Measurements from ENCODE around the gene TIGIT.
"Not testable (repeated sequence)": the region's sequence is repeated elsewhere in the genome, so short reads cannot be mapped to it uniquely, and the experiment has no call there.

Gene TIGIT

GRCh38 chr3:114293838-114294535, at the start of gene TIGIT:
Gene TIGIT, plus strand, starts transcription at chr3:114294028. Its CDS starts 34 bp downstream, at chr3:114294062.
- DNase-seq (ENCODE audit: low spot score): no peak

DNA sequence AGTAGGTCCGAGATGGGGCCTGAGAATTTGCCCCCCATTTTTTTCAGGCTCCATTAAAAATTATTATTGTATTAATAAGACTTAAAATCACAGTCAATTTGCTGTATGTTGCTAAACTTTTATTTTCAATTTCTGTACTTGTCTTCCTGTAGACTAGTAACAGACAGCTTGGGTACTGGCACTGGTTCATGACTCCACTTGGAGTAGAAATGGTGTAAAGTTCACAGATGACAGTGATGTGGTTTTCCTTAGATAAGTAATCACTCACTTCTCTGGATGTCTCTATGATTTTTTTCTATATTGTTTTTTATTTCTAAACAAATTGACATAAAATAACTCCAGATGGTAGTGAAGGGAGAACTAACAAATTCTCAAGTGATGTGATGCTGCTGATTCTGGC, 40.9 kb upstream of the TIGIT start:
- DNase-seq (ENCODE audit: low spot score): no peak

DNA sequence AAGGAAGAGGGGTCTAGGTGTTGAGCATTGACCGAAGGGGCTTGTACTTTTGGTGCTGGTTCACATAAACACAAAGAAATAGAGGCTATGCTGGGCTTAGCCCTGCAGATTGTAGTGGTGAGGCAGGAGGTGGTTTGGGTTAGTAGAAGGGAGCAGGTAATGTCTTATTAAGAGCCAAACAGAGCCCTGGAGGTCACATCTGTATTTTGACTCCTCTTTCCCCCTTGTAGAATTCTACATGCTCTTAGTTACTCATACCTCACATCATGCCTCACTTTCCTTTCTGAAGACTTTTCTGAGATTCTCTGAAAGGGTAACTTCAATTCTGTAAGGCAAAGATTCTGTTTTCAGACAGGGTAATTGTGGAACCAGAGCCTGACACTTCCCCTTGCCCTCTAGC, 40.3 kb upstream of the TIGIT start:
- no peak for DNase-seq (ENCODE audit: low spot score)

- DNase-seq (ENCODE audit: low spot score): no peak
Measured at GRCh38 chr3:114259566-114259965, 34.3 kb upstream of the TIGIT start.

- DNase-seq (ENCODE audit: low spot score): no peak
Measured at GRCh38 chr3:114260152-114260551, 33.7 kb upstream of the TIGIT start.

DNA sequence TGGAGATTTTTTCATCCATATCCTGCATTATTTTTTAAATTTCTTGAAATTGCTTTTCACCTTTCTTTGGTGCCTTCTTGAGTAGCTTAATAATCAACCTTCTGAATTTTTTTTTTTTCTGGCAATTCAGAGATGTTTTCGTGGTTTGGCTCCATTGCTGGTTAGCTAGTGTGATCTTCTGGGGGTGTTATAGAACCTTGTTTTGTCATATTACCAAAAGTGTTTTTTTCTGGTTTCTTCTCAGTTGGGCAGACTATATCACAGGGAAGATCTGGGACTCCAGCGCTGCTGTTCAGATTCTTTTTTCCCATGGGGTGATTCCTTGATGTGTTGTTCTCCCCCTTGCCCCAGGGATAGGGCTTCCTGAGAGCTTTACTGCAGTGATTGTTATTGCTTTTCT, 23.8 kb upstream of the TIGIT start:
- no peak for DNase-seq (ENCODE audit: low spot score)

- DNase-seq (ENCODE audit: low spot score): no peak
Measured at GRCh38 chr3:114272271-114272670, 21.6 kb upstream of the TIGIT start.

DNA sequence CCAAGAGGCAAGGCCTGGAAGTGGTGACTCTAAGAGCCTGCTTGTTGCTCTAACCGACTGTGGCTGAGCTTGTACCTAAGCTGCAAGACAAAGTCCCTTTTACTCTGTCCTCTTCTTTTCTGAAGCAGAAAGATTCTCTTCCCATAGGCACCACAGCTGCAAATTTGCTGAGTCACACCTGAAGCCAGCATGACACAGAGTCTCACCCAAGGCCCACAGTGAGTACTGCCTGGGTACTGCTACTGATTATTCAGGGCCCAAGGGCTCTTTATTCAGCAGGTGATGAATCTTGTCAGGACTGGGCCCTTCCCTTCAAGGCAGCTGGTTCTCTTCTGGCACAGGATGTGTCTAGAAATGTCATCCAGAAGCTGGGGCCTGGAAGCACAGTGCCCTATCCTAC, 18.9 kb upstream of the TIGIT start:
- DNase-seq (ENCODE audit: low spot score): no peak

DNA sequence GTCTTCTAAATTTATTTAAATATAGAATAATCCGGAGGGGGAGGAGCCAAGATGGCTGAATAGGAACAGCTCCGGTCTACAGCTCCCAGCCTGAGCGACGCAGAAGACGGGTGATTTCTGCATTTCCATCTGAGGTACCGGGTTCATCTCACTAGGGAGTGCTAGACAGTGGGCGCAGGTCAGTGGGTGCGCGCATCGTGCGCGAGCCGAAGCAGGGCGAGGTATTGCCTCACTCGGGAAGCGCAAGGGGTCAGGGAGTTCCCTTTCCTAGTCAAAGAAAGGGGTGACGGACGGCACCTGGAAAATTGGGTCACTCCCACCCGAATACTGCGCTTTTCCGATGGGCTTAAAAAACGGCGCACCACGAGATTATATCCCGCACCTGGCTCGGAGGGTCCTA, 17.0 kb upstream of the TIGIT start:
- DNase-seq (ENCODE audit: low spot score): not testable (repeated sequence)

GRCh38 chr3:114284644-114285043, 9.2 kb upstream of the TIGIT start:
- no peak for DNase-seq (ENCODE audit: low spot score)

GRCh38 chr3:114285648-114286230, 8.1 kb upstream of the TIGIT start:
- no peak for DNase-seq (ENCODE audit: low spot score)

- no peak for DNase-seq (ENCODE audit: low spot score)
Measured at GRCh38 chr3:114286266-114286665, 7.6 kb upstream of the TIGIT start.

GRCh38 chr3:114290911-114291901, 2.6 kb upstream of the TIGIT start:
- peak; percentile 87 for DNase-seq (ENCODE audit: low spot score)

GRCh38 chr3:114294940-114295480, 1.2 kb downstream of the TIGIT start:
- no peak for DNase-seq (ENCODE audit: low spot score)

- DNase-seq (ENCODE audit: low spot score): no peak
Measured at GRCh38 chr3:114295946-114296345, 2.1 kb downstream of the TIGIT start.

- DNase-seq (ENCODE audit: low spot score): no peak
Measured at GRCh38 chr3:114299421-114299820, 5.6 kb downstream of the TIGIT start.

DNA sequence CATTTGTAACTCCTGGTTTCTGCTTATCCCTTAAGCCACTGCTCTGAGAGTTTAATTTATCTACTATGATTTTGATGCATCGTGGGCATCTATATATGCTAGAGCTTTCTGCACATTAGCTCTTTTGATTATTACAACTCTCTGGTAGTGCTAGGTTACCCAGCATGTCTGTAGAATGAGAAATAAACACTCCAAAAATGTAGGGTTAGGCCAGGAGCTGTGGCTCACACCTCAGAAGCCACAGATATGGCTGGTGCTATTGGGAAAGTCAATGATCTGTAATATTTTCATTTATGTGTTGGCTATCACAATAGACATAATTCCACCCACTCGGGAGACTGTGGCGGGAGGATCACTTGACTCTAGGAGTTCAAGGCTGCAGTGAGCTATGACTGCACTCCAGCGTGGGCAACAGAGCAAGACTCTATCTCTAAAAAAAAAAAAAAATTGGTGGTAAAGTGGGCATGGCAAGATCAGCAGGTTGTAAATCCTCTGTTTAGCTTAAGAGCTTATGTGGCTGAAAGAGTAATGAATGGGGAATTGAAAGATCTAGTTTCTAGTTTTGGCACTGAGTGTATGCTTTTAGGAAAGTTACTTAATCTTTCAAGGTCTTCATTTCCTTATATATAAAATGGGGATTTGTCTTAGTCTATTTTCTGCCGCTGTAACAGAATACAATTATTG, 6.3 kb downstream of the TIGIT start:
- DNase-seq (ENCODE audit: low spot score): no peak

GRCh38 chr3:114307222-114307830, 13.5 kb downstream of the TIGIT start:
- no peak for DNase-seq (ENCODE audit: low spot score)

- no peak for DNase-seq (ENCODE audit: low spot score)
Measured at GRCh38 chr3:114307832-114308231, 14.0 kb downstream of the TIGIT start.

- DNase-seq (ENCODE audit: low spot score): no peak
Measured at GRCh38 chr3:114308377-114308776, 14.5 kb downstream of the TIGIT start.

GRCh38 chr3:114308830-114309229, 15.0 kb downstream of the TIGIT start:
- no peak for DNase-seq (ENCODE audit: low spot score)

Data from ecto neural progenitor cell (in vitro differentiated cells).